Liver (tissue), 9 donors: Measurements from ENCODE around the gene HSPB3. TPM values are rescaled to one million over a fixed set of nuclear protein-coding genes. Genes with fewer than 3 reads are reported as not detected.

ENCODE experiments used
- DNase-seq: peaks from one replicate; pipeline ENCODE4 v3.0.0-alpha.2; 2017; ENCODE audit warnings: low spot score
- H3K27ac ChIP-seq, 2 donors: one replicate each; pipeline ENCODE4 v1.7.0; 2013; ENCODE audit warnings: inconsistent platforms in 2 of 2, low read length in 2 of 2, control low read depth in 1 of 2, low read depth in 1 of 2, mild to moderate bottlenecking in 1 of 2
- H3K27me3 ChIP-seq, 4 donors: one replicate each; pipeline versions ENCODE4 v1.6.1 to v1.7.0; 2013; ENCODE audit warnings: low read length in 3 of 4, inconsistent platforms in 1 of 4, mild to moderate bottlenecking in 1 of 4, moderate library complexity in 1 of 4; ENCODE audit not compliant: control insufficient read depth in 4 of 4, insufficient read depth in 4 of 4
- H3K36me3 ChIP-seq, 4 donors: one replicate each; pipeline versions ENCODE4 v1.6.1 to v1.7.0; 2013; ENCODE audit warnings: low read length in 3 of 4, mild to moderate bottlenecking in 3 of 4, low read depth in 1 of 4, moderate library complexity in 1 of 4; ENCODE audit not compliant: control insufficient read depth in 4 of 4, insufficient read depth in 3 of 4
- H3K4me1 ChIP-seq, 4 donors: one replicate each; pipeline versions ENCODE4 v1.6.1 to v1.7.0; 2013; ENCODE audit warnings: low read length in 3 of 4, mild to moderate bottlenecking in 3 of 4, moderate library complexity in 1 of 4; ENCODE audit not compliant: control insufficient read depth in 4 of 4, insufficient read depth in 4 of 4
- H3K4me3 ChIP-seq, 3 donors: one replicate each; pipeline versions ENCODE4 v1.6.1 to v1.7.0; 2013; ENCODE audit warnings: low read length in 3 of 3, control low read depth in 1 of 3, low read depth in 1 of 3, mild to moderate bottlenecking in 1 of 3
- H3K9ac ChIP-seq, 2 donors: one replicate each; pipeline ENCODE4 v1.7.0; 2013; ENCODE audit warnings: low read length in 2 of 2, mild to moderate bottlenecking in 2 of 2, moderate library complexity in 2 of 2, control low read depth in 1 of 2, low read depth in 1 of 2
- H3K9me3 ChIP-seq, 4 donors: one replicate each; pipeline versions ENCODE4 v1.6.1 to v1.7.0; 2013; ENCODE audit warnings: low read length in 3 of 4; ENCODE audit not compliant: control insufficient read depth in 4 of 4
- ATF3 ChIP-seq: IDR thresholded peaks from 2 replicates; pipeline ENCODE4 v1.6.1; 2016; ENCODE audit warnings: antibody characterized with exemption
- CTCF ChIP-seq: fragments of 150-350 bp; IDR thresholded peaks from 2 replicates; pipeline ENCODE4 v1.5.1; 2017; ENCODE audit warnings: improper control_type of control experiment, low read depth, low read length; ENCODE audit not compliant: missing input control
- EGR1 ChIP-seq, 2 donors: IDR thresholded peaks; 2 replicates each; pipeline ENCODE4 v1.6.1; 2016 to 2018; ENCODE audit warnings: antibody characterized with exemption in 2 of 2, low read depth in 2 of 2
- FOXA1 ChIP-seq: IDR thresholded peaks from 2 replicates; pipeline ENCODE4 v1.6.1; 2016; ENCODE audit warnings: antibody characterized with exemption
- FOXA2 ChIP-seq: IDR thresholded peaks from 2 replicates; pipeline ENCODE4 v1.6.1; 2016; ENCODE audit warnings: antibody characterized with exemption
- GABPA ChIP-seq, 2 donors: IDR thresholded peaks in 1 of 2; conservative IDR thresholded peaks in 1 of 2; 2 replicates each; pipeline ENCODE4 v1.6.1; 2016; ENCODE audit warnings: antibody characterized with exemption in 2 of 2, mild to moderate bottlenecking in 1 of 2, moderate library complexity in 1 of 2
- HNF4A ChIP-seq, 2 donors: conservative IDR thresholded peaks; 2 replicates each; pipeline ENCODE4 v1.6.1; 2016; ENCODE audit warnings: antibody characterized with exemption in 2 of 2, mild to moderate bottlenecking in 2 of 2
- HNF4G ChIP-seq: IDR thresholded peaks from 2 replicates; pipeline ENCODE4 v1.6.1; 2016; ENCODE audit warnings: antibody characterized with exemption
- JUND ChIP-seq, 2 donors: IDR thresholded peaks; 2 replicates each; pipeline ENCODE4 v1.6.1; 2016; ENCODE audit warnings: antibody characterized with exemption in 2 of 2
- NR2F2 ChIP-seq: IDR thresholded peaks from 2 replicates; pipeline ENCODE4 v1.6.1; 2016; ENCODE audit warnings: antibody characterized with exemption
- RAD21 ChIP-seq, 2 donors: IDR thresholded peaks; 2 replicates each; pipeline ENCODE4 v1.6.1; 2016; ENCODE audit warnings: antibody characterized with exemption in 2 of 2, mild to moderate bottlenecking in 2 of 2
- REST ChIP-seq: IDR thresholded peaks from 2 replicates; pipeline ENCODE4 v1.6.1; 2016; ENCODE audit warnings: antibody characterized with exemption, mild to moderate bottlenecking
- RXRA ChIP-seq, 2 donors: IDR thresholded peaks; 2 replicates each; pipeline ENCODE4 v1.6.1; 2017 to 2018; ENCODE audit warnings: antibody characterized with exemption in 2 of 2, mild to moderate bottlenecking in 1 of 2
- SP1 ChIP-seq: IDR thresholded peaks from 2 replicates; pipeline ENCODE4 v1.6.1; 2018; ENCODE audit warnings: antibody characterized with exemption, mild to moderate bottlenecking
- TAF1 ChIP-seq: conservative IDR thresholded peaks from 2 replicates; pipeline ENCODE4 v1.6.1; 2016; ENCODE audit warnings: antibody characterized with exemption, mild to moderate bottlenecking
- YY1 ChIP-seq: IDR thresholded peaks from 2 replicates; pipeline ENCODE4 v1.6.1; 2016; ENCODE audit warnings: antibody characterized with exemption, mild to moderate bottlenecking
- ZBTB33 ChIP-seq: IDR thresholded peaks from 2 replicates; pipeline ENCODE4 v1.6.1; 2016; ENCODE audit warnings: antibody characterized with exemption
- WGBS: extraction: QIAGEN DNeasy Blood & Tissue Kit; methylation state at CpG from one replicate; pipeline ENCODE4 v1.1.7; 2013; 5-methylcytosine and 5-hydroxymethylcytosine counted together
- polyA plus RNA-seq, 2 donors: library from polyadenylated mRNA; stranded (reverse) in 1 of 2; unstranded in 1 of 2; fragments of 200-250 nt in 1 of 2; fragments of >200 nt in 1 of 2; fragmentation: Nextera tagmentation in 1 of 2; extraction: Ambion mirVana in 1 of 2; gene quantifications; one replicate each; pipeline versions ENCODE4 v1.2.1 to v1.2.3, GENCODE V29; 2013 to 2015
- total RNA-seq, 2 donors: library from RNA; depleted of rRNA; stranded (reverse); fragments of >200 nt; gene quantifications; one replicate each; pipeline ENCODE4 v1.2.3, GENCODE V29; 2014
- TF ChIP-seq, protein P1 (sequence below): IDR thresholded peaks from 2 replicates; pipeline ENCODE4 v1.6.1; 2016; ENCODE audit warnings: antibody characterized with exemption
- donor health status: healthy.
- donor health status: healthy.
- donor health status: healthy.
- donor health status: healthy.
- donor health status: healthy.

Gene HSPB3
- total and polyA plus RNA-seq, 4 donors = 0.17 TPM; not detected in 3

- Histone ChIP-seq H3K9me3 (no peaks in the 10 kb centered on the region), H3K36me3 (no peaks in the 10 kb centered on the region), H3K27me3 (no peaks in the 10 kb centered on the region), H3K9ac (no peak overlapping the region), H3K4me1 (no peaks in the 10 kb centered on the region), H3K4me3 (no peak overlapping the region), H3K27ac (no peak overlapping the region)
- DNase-seq = no peak
- 93% methylated on average over 2 of the region's 2 CpGs for WGBS
- no peak for TF ChIP-seq RAD21 (IDR thresholded peaks at IDR 0.05)
- TF ChIP-seq HNF4G = no peak
- no peak for TF ChIP-seq CTCF
- TF ChIP-seq FOXA1 = no peak
- no peak for TF ChIP-seq EGR1 (IDR thresholded peaks at IDR 0.05; ENCODE audit: low read depth in 2 of 2)
- TF ChIP-seq REST = no peak
- no peak for TF ChIP-seq RXRA (IDR thresholded peaks at IDR 0.05)
- no peak for TF ChIP-seq GABPA (IDR thresholded peaks at IDR 0.05 in 1 of 2, conservative IDR thresholded peaks at IDR 0.05 in 1 of 2)
- no peak for TF ChIP-seq TAF1
- no peak for TF ChIP-seq HNF4A (conservative IDR thresholded peaks at IDR 0.05)
- TF ChIP-seq JUND (IDR thresholded peaks at IDR 0.05) = no peak
- TF ChIP-seq YY1 = no peak
- TF ChIP-seq FOXA2 = no peak
- no peak for TF ChIP-seq SP1
- TF ChIP-seq, protein P1, sequence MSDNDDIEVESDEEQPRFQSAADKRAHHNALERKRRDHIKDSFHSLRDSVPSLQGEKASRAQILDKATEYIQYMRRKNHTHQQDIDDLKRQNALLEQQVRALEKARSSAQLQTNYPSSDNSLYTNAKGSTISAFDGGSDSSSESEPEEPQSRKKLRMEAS = no peak
- TF ChIP-seq NR2F2 = no peak
- no peak for TF ChIP-seq ATF3
- no peak for TF ChIP-seq ZBTB33
Measured at GRCh38 chr5:54450542-54450941, 5.0 kb upstream of the HSPB3 start.
